ENCODE data around the gene IDH2. TPM values are rescaled to one million over a fixed set of nuclear protein-coding genes. Genes with fewer than 3 reads are reported as not detected.

The IDH2 gene
- total and polyA plus RNA-seq, 2 of the 13 experiments (the other 11 are each of a cell fraction or from before 2014, with no cell fraction given) = 121 to 145 TPM

DNA sequence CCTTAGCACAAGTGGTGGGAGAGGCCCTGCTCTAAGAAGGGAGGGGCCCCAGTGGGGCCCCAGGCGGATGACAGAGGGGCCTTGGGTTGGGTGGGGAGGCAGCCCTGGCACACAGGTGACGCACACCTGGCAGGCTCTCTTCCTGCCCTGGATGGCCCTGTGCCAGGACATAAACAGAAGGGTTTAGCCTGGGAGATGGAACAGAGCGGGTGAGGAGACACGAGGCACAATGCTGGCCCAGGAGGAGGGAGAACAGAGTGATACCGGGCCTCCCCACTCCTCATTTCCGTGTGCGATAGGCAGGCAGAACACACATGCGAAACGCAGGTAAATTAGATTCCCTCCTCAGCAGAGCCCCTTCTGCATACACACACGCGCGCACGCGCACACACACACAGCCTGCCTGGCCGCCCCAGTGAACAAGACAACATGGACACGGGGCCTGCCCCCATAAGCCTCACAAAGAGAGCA is 39.8 kb downstream of the IDH2 start:
- TF ChIP-seq SYNCRIP (IDR thresholded peaks at IDR 0.05; ENCODE audit: insufficient read depth, low read depth, low read length) (no peak), AGO2 (optimal IDR thresholded peaks at IDR 0.05; ENCODE audit: low read depth, low read length) (peak; percentile 17), DMAP1 (CRISPR knock-in tag; IDR thresholded peaks at IDR 0.05) (no peak), MTA3 (CRISPR knock-in tag; IDR thresholded peaks at IDR 0.05) (no peak), ZNF652 (CRISPR knock-in tag; IDR thresholded peaks at IDR 0.05; ENCODE audit: borderline replicate concordance, low read depth) (no peak)
- H3K27ac ChIP-seq (ENCODE audit: extremely low read length, insufficient read depth, low read length) = no peak overlapping the region
- H3K4me1 ChIP-seq (ENCODE audit: insufficient read depth, low read length) = peaks cover 18% of the 10 kb centered on the region
- DNase-seq (ENCODE audit: low spot score) = no peak
- H3K27me3 ChIP-seq (ENCODE audit: control insufficient read depth in 1 of 2, insufficient read depth in 2 of 2, low read length in 2 of 2) = no peaks in the 10 kb centered on the region
- no peak overlapping the region for H3K4me3 ChIP-seq (replicated peaks in 1 of 3; ENCODE audit: insufficient read depth in 1 of 3, low read depth in 2 of 3, low read length in 3 of 3)
- WGBS (ENCODE audit: low lambda C conversion rate) = 91% methylated on average over 16 of the region's 16 CpGs
- intact Hi-C loops (cut with micrococcal nuclease; ENCODE audit: unreplicated experiment) = no loop called here
- ChIA-PET CTCF (ENCODE audit: low intra/inter-chr PET ratio, low total read pairs) (no interaction called here), POLR2A (no interaction called here)
- no peak for ATAC-seq
- FAIRE-seq = no peak
- no peaks in the 10 kb centered on the region for H4K20me1 ChIP-seq (ENCODE audit: insufficient read depth, low read length)
- H3K9ac ChIP-seq (ENCODE audit: insufficient read depth, low read depth, low read length) = no peak overlapping the region
- no TSS peak for BruUV-seq (replicated peaks)
- H3K79me2 ChIP-seq (ENCODE audit: insufficient read depth, low read length) = peaks cover 3% of the 10 kb centered on the region
- H3K36me3 ChIP-seq (replicated peaks in 1 of 2; ENCODE audit: control insufficient read depth in 1 of 2, insufficient read depth in 2 of 2, low read length in 2 of 2) = no peaks in the 10 kb centered on the region
- in situ Hi-C loops (cut with HindIII; ENCODE audit: extremely low pct_ligation_motif_present, low pct_unique_long_range_greater_than_20kb) = no loop called here
- no peaks in the 10 kb centered on the region for H3K9me3 ChIP-seq (ENCODE audit: low read length)
- H2AFZ ChIP-seq (ENCODE audit: low read length) = no peak overlapping the region
- H3K4me2 ChIP-seq (ENCODE audit: low read depth, low read length) = no peak overlapping the region

GRCh38 chr15:90062023-90062442 is 40.2 kb downstream of the IDH2 start:
- BruUV-seq (replicated peaks) = no TSS peak
- no peak for FAIRE-seq
- TF ChIP-seq U2AF2 (IDR thresholded peaks at IDR 0.05; ENCODE audit: low read depth, low read length) = no peak
- no peak for TF ChIP-seq ZNF850 (CRISPR knock-in tag; conservative IDR thresholded peaks at IDR 0.05)
- TF ChIP-seq ZNF33A (CRISPR knock-in tag; IDR thresholded peaks at IDR 0.05; ENCODE audit: borderline replicate concordance) = no peak
- no peak for TF ChIP-seq GATAD1 (CRISPR knock-in tag; IDR thresholded peaks at IDR 0.05)
- TF ChIP-seq ZMYM4 (CRISPR knock-in tag; IDR thresholded peaks at IDR 0.05) = no peak
- TF ChIP-seq ZNF317 (CRISPR knock-in tag; IDR thresholded peaks at IDR 0.05) = no peak
- TF ChIP-seq, protein P1, sequence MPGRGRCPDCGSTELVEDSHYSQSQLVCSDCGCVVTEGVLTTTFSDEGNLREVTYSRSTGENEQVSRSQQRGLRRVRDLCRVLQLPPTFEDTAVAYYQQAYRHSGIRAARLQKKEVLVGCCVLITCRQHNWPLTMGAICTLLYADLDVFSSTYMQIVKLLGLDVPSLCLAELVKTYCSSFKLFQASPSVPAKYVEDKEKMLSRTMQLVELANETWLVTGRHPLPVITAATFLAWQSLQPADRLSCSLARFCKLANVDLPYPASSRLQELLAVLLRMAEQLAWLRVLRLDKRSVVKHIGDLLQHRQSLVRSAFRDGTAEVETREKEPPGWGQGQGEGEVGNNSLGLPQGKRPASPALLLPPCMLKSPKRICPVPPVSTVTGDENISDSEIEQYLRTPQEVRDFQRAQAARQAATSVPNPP (CRISPR knock-in tag; IDR thresholded peaks at IDR 0.05) = no peak
- TF ChIP-seq BRD4 (CRISPR knock-in tag; IDR thresholded peaks at IDR 0.05) = no peak
- no peak for TF ChIP-seq NONO (IDR thresholded peaks at IDR 0.05)
- TF ChIP-seq NONO (CRISPR knock-in tag; conservative IDR thresholded peaks at IDR 0.05) = no peak
- TF ChIP-seq ZBTB1 (CRISPR knock-in tag; IDR thresholded peaks at IDR 0.05; ENCODE audit: borderline replicate concordance) = no peak
- TF ChIP-seq ZNF670 (CRISPR knock-in tag; IDR thresholded peaks at IDR 0.05; ENCODE audit: borderline replicate concordance) = no peak
- no peak for TF ChIP-seq MYC (CRISPR knock-in tag; IDR thresholded peaks at IDR 0.05; ENCODE audit: borderline replicate concordance)
- no peak for TF ChIP-seq HOXD1 (CRISPR knock-in tag; IDR thresholded peaks at IDR 0.05)
- TF ChIP-seq MAZ (IDR thresholded peaks at IDR 0.05; ENCODE audit: borderline replicate concordance, low read depth, low read length) = no peak
- no peak for TF ChIP-seq MAZ (CRISPR knock-in tag; IDR thresholded peaks at IDR 0.05; ENCODE audit: low read depth)
- no peak for TF ChIP-seq ATM (IDR thresholded peaks at IDR 0.05; ENCODE audit: borderline replicate concordance)
- TF ChIP-seq TBL1XR1 (IDR thresholded peaks at IDR 0.05; ENCODE audit: borderline replicate concordance, low read length, partially characterized antibody) = no peak

More at GRCh38 chr15:90062023-90062442, 40.2 kb downstream of the IDH2 start:
- Histone ChIP-seq H3K9ac (ENCODE audit: insufficient read depth, low read depth, low read length) (no peak overlapping the region), H3K9me3 (ENCODE audit: low read length) (no peaks in the 10 kb centered on the region), H3K27me3 (ENCODE audit: control insufficient read depth in 1 of 2, insufficient read depth in 2 of 2, low read length in 2 of 2) (no peaks in the 10 kb centered on the region), H3K36me3 (replicated peaks in 1 of 2; ENCODE audit: control insufficient read depth in 1 of 2, insufficient read depth in 2 of 2, low read length in 2 of 2) (no peaks in the 10 kb centered on the region), H4K20me1 (ENCODE audit: insufficient read depth, low read length) (no peaks in the 10 kb centered on the region), H3K27ac (ENCODE audit: extremely low read length, insufficient read depth, low read length) (no peak overlapping the region), H3K4me2 (ENCODE audit: low read depth, low read length) (no peak overlapping the region), H3K4me3 (replicated peaks in 1 of 3; ENCODE audit: insufficient read depth in 1 of 3, low read depth in 2 of 3, low read length in 3 of 3) (no peak overlapping the region), H3K4me1 (ENCODE audit: insufficient read depth, low read length) (peaks cover 18% of the 10 kb centered on the region), H3K79me2 (ENCODE audit: insufficient read depth, low read length) (peaks cover 3% of the 10 kb centered on the region), H2AFZ (ENCODE audit: low read length) (no peak overlapping the region)
- ChIA-PET POLR2A (no interaction called here), CTCF (ENCODE audit: low intra/inter-chr PET ratio, low total read pairs) (no interaction called here)
- 94% methylated on average over 8 of the region's 8 CpGs for WGBS (ENCODE audit: low lambda C conversion rate)
- in situ Hi-C loops (cut with HindIII; ENCODE audit: extremely low pct_ligation_motif_present, low pct_unique_long_range_greater_than_20kb) (no loop called here), intact Hi-C loops (cut with micrococcal nuclease; ENCODE audit: unreplicated experiment) (no loop called here)
- DNase-seq (ENCODE audit: low spot score) (no peak), ATAC-seq (no peak)
